WI38 (cell line): Measurements from ENCODE around the gene TMEM132D.

ENCODE experiments used
- H3K4me3 ChIP-seq: 2 replicates; pipeline ENCODE4 v1.5.1; 2011; ENCODE audit warnings: low read depth, mild to moderate bottlenecking, control low read depth, low read length
- TF ChIP-seq, protein P1 (sequence below): IDR thresholded peaks from 2 replicates; pipeline ENCODE4 v1.5.1; 2012; ENCODE audit warnings: low read depth, mild to moderate bottlenecking, control low read depth, low read length

TMEM132D gene

DNA sequence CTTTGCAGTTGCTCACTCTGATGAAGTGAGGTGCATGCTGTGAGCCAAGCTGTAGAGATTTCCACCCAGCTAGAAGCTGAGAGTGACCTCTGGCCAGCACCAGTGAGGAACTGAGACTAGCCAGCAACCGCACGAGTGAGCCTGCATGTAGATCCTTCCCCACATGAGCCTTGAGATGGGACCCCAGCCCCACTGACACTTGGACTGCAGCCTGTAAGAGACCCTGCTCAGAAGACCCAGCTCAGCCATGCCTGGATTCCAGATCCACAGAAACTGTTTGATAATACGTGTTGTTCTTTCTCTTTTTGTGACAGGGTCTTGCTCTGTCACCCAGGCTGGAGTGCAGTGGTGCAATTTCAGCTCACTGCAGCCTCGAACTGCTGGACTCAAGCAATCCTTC is 821.4 kb downstream of the TMEM132D start:
- no peak overlapping the region for H3K4me3 ChIP-seq
- TF ChIP-seq, protein P1, sequence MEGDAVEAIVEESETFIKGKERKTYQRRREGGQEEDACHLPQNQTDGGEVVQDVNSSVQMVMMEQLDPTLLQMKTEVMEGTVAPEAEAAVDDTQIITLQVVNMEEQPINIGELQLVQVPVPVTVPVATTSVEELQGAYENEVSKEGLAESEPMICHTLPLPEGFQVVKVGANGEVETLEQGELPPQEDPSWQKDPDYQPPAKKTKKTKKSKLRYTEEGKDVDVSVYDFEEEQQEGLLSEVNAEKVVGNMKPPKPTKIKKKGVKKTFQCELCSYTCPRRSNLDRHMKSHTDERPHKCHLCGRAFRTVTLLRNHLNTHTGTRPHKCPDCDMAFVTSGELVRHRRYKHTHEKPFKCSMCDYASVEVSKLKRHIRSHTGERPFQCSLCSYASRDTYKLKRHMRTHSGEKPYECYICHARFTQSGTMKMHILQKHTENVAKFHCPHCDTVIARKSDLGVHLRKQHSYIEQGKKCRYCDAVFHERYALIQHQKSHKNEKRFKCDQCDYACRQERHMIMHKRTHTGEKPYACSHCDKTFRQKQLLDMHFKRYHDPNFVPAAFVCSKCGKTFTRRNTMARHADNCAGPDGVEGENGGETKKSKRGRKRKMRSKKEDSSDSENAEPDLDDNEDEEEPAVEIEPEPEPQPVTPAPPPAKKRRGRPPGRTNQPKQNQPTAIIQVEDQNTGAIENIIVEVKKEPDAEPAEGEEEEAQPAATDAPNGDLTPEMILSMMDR, result no peak

GRCh38 chr12:129081755-129082250 is 822.0 kb downstream of the TMEM132D start:
- TF ChIP-seq, protein P1, result no peak
- no peak overlapping the region for H3K4me3 ChIP-seq

DNA sequence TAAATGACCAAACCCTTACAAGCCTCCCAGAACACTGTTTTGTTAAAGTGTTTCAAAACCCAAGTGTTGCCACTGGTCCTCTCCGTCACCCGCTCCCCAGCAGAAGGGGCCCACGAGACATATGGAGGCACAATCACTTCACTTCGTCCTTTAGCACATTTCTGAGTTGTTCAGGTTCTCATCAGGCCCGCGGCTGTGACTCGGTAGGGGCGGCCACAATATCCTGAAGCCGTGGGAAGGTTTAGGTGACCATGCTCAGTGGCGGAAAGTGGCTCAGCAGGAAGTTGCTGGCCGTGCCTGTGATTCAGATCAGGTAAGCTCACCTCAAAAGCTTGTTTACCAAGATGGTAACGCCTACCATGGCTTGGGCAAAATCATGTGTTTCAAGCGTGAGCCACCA is 823.0 kb downstream of the TMEM132D start:
- H3K4me3 ChIP-seq, result no peak overlapping the region
- TF ChIP-seq, protein P1, result no peak

- H3K4me3 ChIP-seq, result no peak overlapping the region
- TF ChIP-seq, protein P1, result no peak
These were observed 823.4 kb downstream of the TMEM132D start for GRCh38 chr12:129080391-129080790.

- TF ChIP-seq, protein P1, result no peak
- no peak overlapping the region for H3K4me3 ChIP-seq
These were observed 824.1 kb downstream of the TMEM132D start for GRCh38 chr12:129079719-129080118.

DNA sequence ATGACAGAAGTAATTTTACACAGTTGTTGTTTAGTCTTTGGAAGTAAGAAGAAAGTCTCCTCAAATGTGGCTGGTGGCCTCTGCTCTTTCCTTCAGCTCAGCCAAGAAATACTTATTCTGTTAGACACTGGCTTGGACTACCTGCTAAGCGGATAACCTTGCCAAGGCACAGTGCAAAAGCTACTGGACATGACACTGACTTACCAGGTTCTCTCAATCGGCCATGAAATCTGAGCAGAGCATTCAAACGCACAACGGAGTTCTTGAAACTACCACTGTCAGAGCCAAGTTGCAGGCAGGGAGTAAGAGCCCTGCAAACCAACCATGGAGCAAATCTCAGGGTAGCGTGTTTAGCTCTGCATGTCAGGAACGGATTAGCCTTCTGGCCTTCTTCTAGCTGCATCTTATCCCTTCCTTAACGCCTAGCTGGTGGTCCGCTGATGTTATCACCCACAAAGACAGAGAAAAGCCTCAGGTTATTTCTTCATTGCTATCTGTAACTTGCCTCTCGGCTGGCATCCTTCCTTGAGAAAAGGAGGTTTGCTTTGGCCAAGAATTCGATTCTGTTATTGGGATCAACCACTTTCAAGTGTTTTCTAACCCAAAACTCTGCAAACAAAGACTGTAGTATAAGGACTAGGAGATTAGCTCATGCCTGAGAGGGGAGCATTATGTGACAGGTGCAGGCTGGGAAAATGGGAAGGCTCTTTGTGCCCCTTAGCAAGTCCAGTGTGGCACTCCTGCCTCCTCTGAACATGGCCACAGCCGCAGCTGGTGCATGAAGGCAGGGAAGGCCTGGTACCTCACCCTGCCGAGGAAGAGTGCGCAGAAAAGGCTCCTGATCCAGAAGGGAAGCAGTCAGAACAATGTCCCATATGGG is 827.1 kb downstream of the TMEM132D start:
- no peak overlapping the region for H3K4me3 ChIP-seq
- TF ChIP-seq, protein P1, result no peak

- TF ChIP-seq, protein P1, result no peak
- H3K4me3 ChIP-seq, result no peak overlapping the region
These were observed 828.2 kb downstream of the TMEM132D start for GRCh38 chr12:129075460-129076208.
